B cell (primary cell): Measurements from ENCODE around the gene OASL. TPM values are rescaled to one million over a fixed set of nuclear protein-coding genes. Genes with fewer than 3 reads are reported as not detected.

Experiments
- ATAC-seq: fragments of 200-7000 bp; cut with Tn5 transposase; one replicate; pipeline ENCODE4 v1.10.0; 2021; ENCODE audit warnings: low read depth, mild to moderate bottlenecking, moderate number of reproducible peaks, moderate library complexity
- CTCF ChIA-PET: fragments of 350-600 bp; sonication (Branson Sonifier 250); formaldehyde crosslinking; loops from one replicate; lab custom pipeline; 2021; ENCODE audit warnings: antibody characterized with exemption, inconsistent platforms; lab: Charles Lee
- POLR2A ChIA-PET: fragments of 350-600 bp; sonication (Branson Sonifier 250); formaldehyde crosslinking; loops from one replicate; lab custom pipeline; 2021; ENCODE audit warnings: antibody characterized with exemption; lab: Charles Lee
- DNase-seq: peaks from one replicate; pipeline ENCODE4 v3.0.0; 2013
- H2AFZ ChIP-seq: 2 replicates; pipeline ENCODE4 v1.6.1; 2012; ENCODE audit warnings: mild to moderate bottlenecking, low read depth, low read length; ENCODE audit not compliant: insufficient read depth, poor library complexity, severe bottlenecking
- H3K27ac ChIP-seq, 2 donors: 1 replicate in 1 of 2; 2 replicates in 1 of 2; pipeline ENCODE4 v1.5.1; 2012 to 2013; ENCODE audit warnings: low read length in 2 of 2, mild to moderate bottlenecking in 2 of 2, moderate library complexity in 1 of 2
- H3K27me3 ChIP-seq, 4 experiments: fragments of 200-600 bp in 1 of 4; sonication (generic) in 1 of 4; replicated peaks in 1 of 4; 1 replicate in 2 of 4; 2 replicates in 2 of 4; pipeline versions ENCODE4 v1.6.1 to v1.7.0; 2013 to 2016; ENCODE audit warnings: low read length in 3 of 4, mild to moderate bottlenecking in 2 of 4, mixed read lengths in 1 of 4, moderate library complexity in 1 of 4; ENCODE audit not compliant: insufficient read depth in 4 of 4, control insufficient read depth in 3 of 4; ENCODE audit errors: control extremely low read depth in 1 of 4
- H3K36me3 ChIP-seq, 2 experiments: replicated peaks in 1 of 2; 1 replicate in 1 of 2; 2 replicates in 1 of 2; pipeline versions ENCODE4 v1.6.1 to v1.7.1; 2013; ENCODE audit warnings: low read length in 1 of 2; ENCODE audit not compliant: insufficient read depth in 2 of 2, control insufficient read depth in 1 of 2; ENCODE audit errors: control extremely low read depth in 1 of 2, extremely low read depth in 1 of 2
- H3K4me1 ChIP-seq, 2 donors: fragments of 200-600 bp in 1 of 2; sonication (generic) in 1 of 2; 1 replicate in 1 of 2; 2 replicates in 1 of 2; pipeline versions ENCODE4 v1.5.1 to v1.6.1; 2013 to 2017; ENCODE audit warnings: low read length in 2 of 2; ENCODE audit not compliant: control insufficient read depth in 2 of 2, insufficient read depth in 2 of 2
- H3K4me2 ChIP-seq: replicated peaks from 2 replicates; pipeline ENCODE3; 2012; ENCODE audit warnings: mild to moderate bottlenecking, low read depth, low read length; ENCODE audit not compliant: poor library complexity, severe bottlenecking
- H3K4me3 ChIP-seq, 5 experiments: fragments of 200-600 bp in 1 of 5; sonication (generic) in 1 of 5; 1 replicate in 3 of 5; 2 replicates in 2 of 5; pipeline versions ENCODE4 v1.5.1 to v1.7.0; 2011 to 2016; ENCODE audit warnings: low read length in 4 of 5, mild to moderate bottlenecking in 4 of 5, low read depth in 2 of 5, control low read depth in 1 of 5, moderate library complexity in 1 of 5; ENCODE audit not compliant: insufficient read depth in 1 of 5; ENCODE audit errors: control extremely low read depth in 1 of 5, extremely low read depth in 1 of 5
- H3K79me2 ChIP-seq: fragments of 200-600 bp; sonication (generic); one replicate; pipeline ENCODE4 v1.6.0; 2016; ENCODE audit warnings: low read length; ENCODE audit not compliant: control insufficient read depth, insufficient read depth
- H3K9ac ChIP-seq: fragments of 200-600 bp; sonication (generic); 2 replicates; pipeline ENCODE4 v1.6.1; 2017; ENCODE audit warnings: mild to moderate bottlenecking, low read length, moderate library complexity
- H3K9me3 ChIP-seq, 3 donors: one replicate each; pipeline versions ENCODE4 v1.6.1 to v1.7.1; 2013; ENCODE audit warnings: low read length in 2 of 3; ENCODE audit not compliant: control insufficient read depth in 2 of 3, insufficient read depth in 1 of 3; ENCODE audit errors: control extremely low read depth in 1 of 3
- H4K20me1 ChIP-seq: 2 replicates; pipeline ENCODE4 v1.6.0; 2012; ENCODE audit warnings: mild to moderate bottlenecking, low read length; ENCODE audit not compliant: insufficient read depth, control insufficient read depth, poor library complexity, severe bottlenecking
- H3K27ac Mint-ChIP-seq: one replicate; pipeline ENCODE4 v1.8.0; 2021; ENCODE audit warnings: mixed read lengths
- H3K27me3 Mint-ChIP-seq: one replicate; pipeline ENCODE4 v1.8.0; 2021; ENCODE audit warnings: mixed read lengths
- H3K4me1 Mint-ChIP-seq: one replicate; pipeline ENCODE4 v1.8.0; 2021; ENCODE audit warnings: mixed read lengths
- H3K4me3 Mint-ChIP-seq: one replicate; pipeline ENCODE4 v1.8.0; 2021; ENCODE audit warnings: mixed read lengths
- H3K9me3 Mint-ChIP-seq: one replicate; pipeline ENCODE4 v1.8.0; 2022; ENCODE audit warnings: mixed read lengths; ENCODE audit not compliant: insufficient read depth
- CTCF ChIP-seq: fragments of 200-600 bp; IDR thresholded peaks from one replicate; pipeline ENCODE4 v1.8.0; 2022; ENCODE audit warnings: antibody characterized with exemption, mild to moderate bottlenecking
- EZH2 ChIP-seq: IDR thresholded peaks from 2 replicates; pipeline ENCODE4 v1.6.1; 2012; ENCODE audit warnings: borderline replicate concordance, low read depth, mild to moderate bottlenecking, moderate library complexity, low read length; ENCODE audit not compliant: insufficient read depth, poor library complexity, severe bottlenecking
- WGBS: methylation state at CpG from one replicate; pipeline ENCODE4 v1.1.5; 2013; ENCODE audit warnings: missing lambda C conversion rate; ENCODE audit not compliant: insufficient coverage; 5-methylcytosine and 5-hydroxymethylcytosine counted together
- intact Hi-C: fragments of 100-400 bp; cut with micrococcal nuclease; formaldehyde crosslinking; loops from one replicate; pipeline ENCODE4 v1.10.0; 2022
- polyA plus RNA-seq: library from polyadenylated mRNA; depleted of rRNA; stranded (reverse); fragments of >200 nt; gene quantifications from 2 replicates; pipeline ENCODE4 v1.2.3, GENCODE V29; 2012
- total RNA-seq, 2 donors: library from RNA; stranded (reverse); fragments of 120-200 nt in 1 of 2; gene quantifications; 1 replicate in 1 of 2; 2 replicates in 1 of 2; pipeline versions ENCODE4 v1.2.3 to v1.2.4, GENCODE V29; 2013 to 2022

Gene OASL
- total and polyA plus RNA-seq, 2 donors (not counting 1 experiment from before 2014, with no cell fraction given): 0.18 to 1.1 TPM

- H3K9ac ChIP-seq: peak within 1 kb of the TSS; percentile 85
- H3K9me3 ChIP-seq: peaks cover 0 to 1% (median 0%) of the 10 kb centered on the region in 3 donors
- DNase-seq (peak; percentile 92), ATAC-seq (peak; percentile 99)
- H3K4me1 ChIP-seq: peaks cover 4 to 7% of the 10 kb centered on the region in 2 donors
- WGBS: 2% methylated on average over 28 of the region's 34 CpGs
- H3K27ac Mint-ChIP-seq: peak within 1 kb of the TSS; percentile 84
- peaks cover 33% of the 10 kb centered on the region for H3K79me2 ChIP-seq
- H3K4me1 Mint-ChIP-seq: peaks cover 14% of the 10 kb centered on the region
- peaks cover 0 to 9% of the 10 kb centered on the region in 2 experiments for H3K36me3 ChIP-seq
- H3K27me3 ChIP-seq: no peaks in the 10 kb centered on the region
- H3K9me3 Mint-ChIP-seq: no peaks in the 10 kb centered on the region
- intact Hi-C loops: loop anchor here (1.0 to 5.0 kb wide), 4 partner anchors 23 to 329 kb away; partner anchors contain the start of genes MLEC, OASL and SPPL3
- peak within 1 kb of the TSS; percentile 61 to 74 for H3K27ac ChIP-seq
- H3K4me2 ChIP-seq: peak within 1 kb of the TSS; percentile 89
- H3K4me3 Mint-ChIP-seq: peak within 1 kb of the TSS; percentile 96
- CTCF ChIA-PET: interaction anchor here (1.0 to 1.3 kb wide), 2 partner anchors 35 to 44 kb away, joined by 3 to 5 read pairs; no protein-coding TSS in a partner anchor
- no peak for TF ChIP-seq EZH2
- TF ChIP-seq CTCF: no peak
- H4K20me1 ChIP-seq: no peaks in the 10 kb centered on the region
- H2AFZ ChIP-seq: peak within 1 kb of the TSS; percentile 93
- POLR2A ChIA-PET: interaction anchor here (0.7 kb wide), 1 partner anchor 265 kb away, joined by 3 read pairs; no protein-coding TSS in a partner anchor
- H3K27me3 Mint-ChIP-seq: no peaks in the 10 kb centered on the region
- peak within 1 kb of the TSS; percentile 86 to 100 (median 96) for H3K4me3 ChIP-seq
These were observed 22.9 kb downstream of the OASL start, which contains the start of gene C12orf43 for GRCh38 chr12:121015825-121016766. TSS of gene C12orf43 (minus strand) at chr12:121016487. CDS start at chr12:121016474, 13 bp downstream.
